Raji (cell line): ENCODE data around the gene MBD5.

Experiments
- POLR2A ChIP-seq: IDR thresholded peaks from 2 replicates; pipeline ENCODE4 v1.6.1; 2011; ENCODE audit warnings: low read depth, low read length, control low read depth; ENCODE audit not compliant: insufficient read depth

MBD5 gene

DNA sequence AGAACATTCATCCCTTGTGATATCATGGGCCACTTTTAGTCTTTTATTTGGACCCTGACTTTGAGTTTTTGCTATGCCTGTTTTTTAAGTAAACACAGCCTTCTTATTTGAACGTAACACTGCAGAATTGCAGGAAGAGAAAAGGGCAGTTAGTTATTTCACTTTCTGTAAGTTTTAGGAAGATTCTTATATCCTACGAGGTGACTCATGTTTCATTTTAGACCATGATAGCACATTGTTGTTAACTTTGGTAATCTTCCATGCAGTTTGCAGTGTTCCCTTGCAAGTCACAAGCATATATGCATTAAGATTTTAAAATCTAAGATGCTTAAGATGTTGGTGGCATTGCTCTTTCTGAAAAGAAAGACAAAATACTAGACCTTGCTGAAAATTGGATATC, 495.1 kb downstream of the MBD5 start:
- no peak for TF ChIP-seq POLR2A

DNA sequence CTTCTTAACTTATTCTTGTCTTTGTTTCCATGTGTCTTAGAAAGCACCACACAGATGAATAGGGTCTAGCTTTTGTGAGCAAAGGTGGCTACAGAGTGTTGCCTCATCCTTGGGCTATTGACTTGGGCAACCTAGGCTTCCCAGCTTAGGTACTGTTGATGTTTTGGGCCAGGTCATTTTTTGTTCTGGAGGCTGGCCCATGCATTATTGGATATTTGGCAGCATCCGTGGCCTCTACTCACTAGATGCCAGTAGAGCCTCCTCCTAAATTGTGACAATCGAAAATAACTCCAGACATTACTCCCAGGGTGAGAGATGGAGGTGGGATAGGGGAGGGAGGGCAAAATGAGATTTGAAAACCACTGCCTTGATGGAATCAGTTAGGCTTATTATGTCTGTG, 496.4 kb downstream of the MBD5 start:
- no peak for TF ChIP-seq POLR2A

DNA sequence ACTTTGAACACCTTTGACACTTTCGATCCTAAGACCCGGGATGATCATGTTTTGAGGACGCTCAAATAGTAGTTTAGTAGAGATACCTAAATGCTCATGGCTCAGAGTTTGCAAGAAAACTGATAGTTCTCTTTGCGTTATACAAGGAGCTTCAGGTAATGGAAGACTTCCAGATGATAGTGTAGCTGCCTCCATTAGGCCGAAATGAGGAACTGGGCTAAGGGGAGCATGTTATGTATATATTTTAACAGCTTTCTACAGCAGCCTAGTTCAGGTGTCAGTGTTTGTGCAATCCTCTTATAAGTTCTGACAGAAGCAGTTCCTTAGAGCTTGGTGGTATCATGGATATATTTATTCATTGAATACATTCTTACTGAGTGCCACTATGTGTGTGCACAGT, 496.9 kb downstream of the MBD5 start:
- TF ChIP-seq POLR2A, result no peak

DNA sequence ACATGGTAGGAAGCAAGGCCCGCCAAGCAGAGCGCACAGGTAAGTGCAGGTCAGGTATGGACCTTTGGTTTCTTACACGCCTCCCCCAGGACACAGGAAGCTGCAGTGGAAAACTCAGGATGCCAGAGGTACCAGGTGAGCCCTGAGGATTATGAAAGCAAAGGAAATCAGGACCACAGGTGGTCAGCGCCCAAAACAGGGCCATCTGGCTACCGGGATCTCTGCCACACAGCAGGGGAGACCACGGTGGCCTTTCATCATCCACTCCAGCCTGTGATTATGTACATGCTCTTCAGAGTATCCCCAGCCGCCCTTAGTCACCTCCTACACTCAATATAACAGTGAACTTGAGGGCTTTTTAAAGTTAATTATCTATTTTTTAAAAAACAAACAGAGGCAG, 498.1 kb downstream of the MBD5 start:
- TF ChIP-seq POLR2A, result no peak

DNA sequence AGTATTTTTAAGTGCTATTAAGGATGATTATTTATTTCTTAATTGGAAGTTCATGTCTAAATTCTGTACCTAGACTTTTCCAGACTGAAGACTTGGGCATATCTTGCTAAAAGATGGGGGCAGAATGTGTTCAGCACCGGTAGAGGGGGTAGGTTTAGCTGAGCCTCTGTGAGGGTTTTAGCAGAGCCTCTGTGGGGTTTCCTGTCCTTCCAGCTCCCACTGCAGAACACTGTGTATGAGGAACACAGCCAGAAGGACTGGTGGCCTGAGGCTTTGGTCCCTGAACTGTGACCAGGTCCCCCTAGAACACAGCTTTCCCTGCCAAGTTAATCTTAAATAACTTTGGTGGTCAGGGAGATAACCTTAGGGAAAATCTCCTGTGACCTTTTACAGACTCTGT, 500.3 kb downstream of the MBD5 start:
- no peak for TF ChIP-seq POLR2A

DNA sequence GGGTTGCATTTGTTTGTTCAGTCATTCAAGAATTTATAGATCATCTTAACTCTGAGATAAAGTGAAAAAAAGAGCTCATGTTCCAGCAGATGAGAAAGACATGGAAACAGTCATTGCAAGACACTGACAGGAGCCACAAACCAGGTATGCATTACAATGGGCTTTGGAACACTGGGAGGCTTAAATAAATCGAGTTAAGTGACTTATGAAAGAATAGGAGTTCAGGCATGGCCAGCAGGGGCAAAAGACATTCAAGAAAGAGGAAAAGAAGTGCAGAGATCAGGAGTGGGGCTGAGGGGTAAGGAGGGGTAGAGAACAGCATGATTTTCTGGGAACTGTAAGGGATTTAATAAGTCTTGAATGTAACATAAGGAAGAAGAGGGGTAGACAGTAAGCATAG, 502.4 kb downstream of the MBD5 start:
- no peak for TF ChIP-seq POLR2A

DNA sequence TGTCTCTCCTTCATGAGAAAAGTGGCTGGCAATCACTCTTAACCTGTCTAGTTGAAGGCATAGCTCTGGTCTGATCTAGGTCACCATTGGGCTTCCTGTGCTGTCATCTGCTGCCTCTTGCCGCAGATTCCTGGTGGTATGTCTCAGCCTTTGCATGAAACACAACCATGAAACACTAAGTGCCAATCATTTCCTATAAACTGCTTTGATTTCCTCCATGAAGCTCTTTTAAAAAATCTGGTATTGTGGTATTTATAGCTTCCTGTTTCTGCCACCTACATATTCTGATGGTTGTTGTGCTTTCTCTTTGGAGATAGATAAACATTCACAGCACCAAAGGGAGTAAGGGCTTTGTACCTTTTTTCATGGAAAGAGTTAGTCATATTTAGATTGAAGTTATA, 503.6 kb downstream of the MBD5 start:
- TF ChIP-seq POLR2A, result no peak

DNA sequence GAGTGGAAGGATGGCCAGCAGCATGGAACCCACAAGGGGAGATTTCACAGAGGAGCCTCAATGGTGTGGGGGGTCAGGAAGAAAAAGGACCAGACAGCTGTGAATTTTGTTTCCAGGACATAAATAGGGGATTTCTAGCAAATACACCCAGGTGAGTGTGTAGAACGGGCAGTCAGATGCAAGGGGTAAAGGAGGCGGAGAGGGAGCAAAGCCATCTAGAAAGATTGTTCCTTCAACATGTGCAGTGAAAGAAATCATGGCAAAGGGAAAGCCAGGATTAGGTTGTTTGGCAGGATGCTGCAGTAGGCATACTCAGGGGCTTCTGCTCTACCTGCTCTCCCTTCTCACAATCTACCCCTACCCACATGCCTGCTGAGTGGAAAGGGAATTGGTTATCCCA, 504.2 kb downstream of the MBD5 start:
- no peak for TF ChIP-seq POLR2A

DNA sequence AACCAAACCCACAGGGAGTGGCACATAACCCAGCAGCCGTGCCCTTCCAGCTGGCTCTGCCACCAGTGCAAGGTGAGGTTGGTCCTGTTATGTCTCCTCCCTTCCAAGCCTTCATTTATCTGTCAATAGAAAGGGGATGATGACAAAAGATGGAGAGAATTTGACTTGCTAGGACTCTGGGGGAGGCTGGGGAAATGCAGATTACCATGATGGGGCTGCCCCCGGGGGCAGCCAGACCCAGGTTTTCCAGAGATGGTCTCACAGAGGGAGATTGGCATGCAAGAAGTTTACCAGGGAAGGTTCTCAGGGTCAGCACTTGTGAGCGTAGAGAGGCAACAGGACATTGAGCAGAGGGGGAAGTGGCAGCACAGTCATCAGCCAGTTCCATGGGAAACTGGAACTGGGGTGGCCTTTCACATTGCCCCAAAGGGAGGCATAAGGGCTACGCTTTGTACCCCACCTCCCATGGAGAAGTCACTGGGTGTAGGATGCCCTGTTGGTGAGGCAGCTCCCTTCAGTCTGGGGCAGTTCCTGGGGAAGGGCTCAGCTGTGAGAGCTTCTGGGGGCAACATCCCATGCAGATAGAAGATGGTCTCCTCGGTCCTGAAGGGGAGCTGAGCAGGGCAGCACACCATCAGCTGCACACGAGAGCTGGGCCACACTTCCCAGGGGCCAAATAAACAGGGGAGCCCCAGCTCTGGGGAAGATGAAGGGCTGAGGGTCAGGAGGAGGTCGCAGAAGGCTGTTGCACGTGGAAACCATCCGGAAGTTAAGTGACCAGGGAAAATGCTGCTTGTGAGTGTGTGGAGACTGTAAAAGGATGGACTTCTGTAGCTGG, 505.8 kb downstream of the MBD5 start:
- TF ChIP-seq POLR2A, result no peak

DNA sequence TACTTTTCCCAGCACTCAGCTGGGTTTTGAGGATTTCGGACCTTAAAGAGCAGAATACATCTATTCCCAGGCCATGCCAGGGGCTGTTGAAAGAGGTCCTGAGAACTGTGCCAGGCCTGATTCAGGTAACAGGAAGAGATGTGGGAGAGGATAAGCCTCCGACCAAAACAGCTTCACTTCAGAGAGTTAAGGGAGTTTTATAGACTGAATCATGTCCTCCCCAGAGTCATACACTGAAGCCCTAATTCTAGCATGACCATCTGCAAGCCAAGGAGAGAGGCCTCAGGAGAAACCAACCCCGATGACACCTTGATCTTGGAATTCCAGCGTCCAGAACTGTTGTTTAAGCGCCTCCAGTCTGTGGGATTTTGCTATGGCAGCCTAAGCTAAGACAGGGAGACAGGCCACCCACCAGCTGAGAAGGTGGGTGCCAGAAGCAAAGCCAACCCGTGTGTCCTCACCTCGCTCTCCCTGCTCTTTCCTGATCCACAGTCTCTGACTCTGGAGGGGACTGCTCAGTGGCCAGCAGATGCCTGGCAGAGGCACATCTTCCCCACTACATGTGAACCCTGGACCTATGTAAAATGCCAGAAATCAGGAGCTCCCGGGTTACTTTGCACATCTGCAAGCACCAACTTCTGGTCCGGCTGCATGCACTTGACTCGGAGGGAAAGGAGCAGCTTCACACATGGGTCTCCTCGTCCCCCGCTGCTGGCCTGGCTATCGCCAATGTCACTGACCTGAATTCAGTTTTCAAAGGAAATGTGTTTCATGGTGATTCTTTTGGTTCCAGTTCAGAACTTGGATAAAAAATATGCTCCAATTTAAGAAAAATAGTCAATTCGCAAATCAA, 506.8 kb downstream of the MBD5 start:
- no peak for TF ChIP-seq POLR2A

DNA sequence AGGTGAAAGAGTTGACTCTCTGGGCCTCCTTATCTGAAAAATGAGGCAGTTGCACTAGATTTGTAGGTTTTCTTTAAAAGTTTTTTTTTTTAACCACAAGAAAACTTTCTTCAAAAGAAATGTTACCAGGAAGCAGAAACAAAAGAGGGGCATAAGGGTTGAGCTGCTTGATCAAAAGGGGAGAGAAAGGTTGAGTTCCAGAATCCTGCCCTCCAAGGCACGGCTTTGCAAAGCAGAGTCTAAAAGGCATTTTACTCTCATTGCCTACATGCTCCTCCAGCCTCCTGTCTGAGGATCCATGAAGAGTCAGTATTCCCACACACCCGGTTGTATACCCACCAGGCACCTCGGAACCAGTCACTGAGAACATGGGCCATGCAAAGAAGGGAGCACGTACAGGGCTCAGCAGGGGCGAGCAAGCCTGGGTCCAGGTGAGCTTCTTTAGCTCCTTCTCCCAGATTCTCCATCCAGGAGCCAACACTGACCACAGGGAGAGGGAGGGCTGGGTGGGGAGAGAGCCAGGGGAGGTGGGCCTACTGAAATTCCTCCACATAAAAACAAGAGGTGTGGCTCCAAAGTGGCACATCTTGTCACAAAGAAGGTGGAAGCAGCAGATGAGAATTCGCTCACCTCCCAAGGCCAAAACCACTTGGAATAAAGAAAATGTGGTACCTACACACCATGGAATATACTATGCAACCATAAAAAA, 507.6 kb downstream of the MBD5 start:
- no peak for TF ChIP-seq POLR2A

DNA sequence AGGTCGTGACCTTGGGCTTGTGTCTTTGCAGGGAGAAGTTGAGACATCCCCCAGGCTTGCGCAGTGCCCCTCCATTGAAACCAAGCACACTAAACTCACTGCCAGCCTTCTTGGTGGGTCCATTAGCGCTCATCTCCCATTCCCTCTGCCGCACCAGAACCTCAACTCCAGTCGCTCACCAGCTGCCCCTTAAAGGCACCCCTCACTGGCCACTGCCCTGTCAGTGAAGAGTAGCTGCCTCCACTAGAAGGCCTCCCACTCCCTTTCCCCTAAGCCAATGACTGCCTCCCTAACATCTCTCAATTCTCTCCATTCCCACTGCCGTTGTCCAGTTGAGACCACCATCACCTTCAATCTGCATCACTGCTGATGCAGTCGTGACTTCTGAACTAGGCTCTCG, 508.9 kb downstream of the MBD5 start:
- no peak for TF ChIP-seq POLR2A

DNA sequence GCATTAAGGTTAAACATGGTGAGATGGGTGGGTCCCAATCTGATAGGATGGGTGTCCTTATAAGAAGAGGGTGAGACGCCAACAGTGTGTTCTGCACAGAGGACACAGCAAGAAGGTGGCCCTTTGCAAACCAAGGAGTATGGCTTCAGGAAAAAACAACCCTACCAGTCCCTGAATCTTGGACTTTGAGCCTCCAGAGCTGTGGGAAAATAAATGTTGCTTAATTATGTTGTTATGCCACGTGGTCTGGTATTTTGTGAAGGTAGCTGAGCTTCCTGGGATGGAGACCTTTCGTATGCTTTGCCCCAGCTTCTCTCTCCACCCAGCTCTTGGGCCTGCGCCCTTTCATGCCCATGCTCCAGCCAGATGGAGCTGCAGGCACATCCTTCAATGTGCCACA, 509.5 kb downstream of the MBD5 start:
- TF ChIP-seq POLR2A, result no peak

DNA sequence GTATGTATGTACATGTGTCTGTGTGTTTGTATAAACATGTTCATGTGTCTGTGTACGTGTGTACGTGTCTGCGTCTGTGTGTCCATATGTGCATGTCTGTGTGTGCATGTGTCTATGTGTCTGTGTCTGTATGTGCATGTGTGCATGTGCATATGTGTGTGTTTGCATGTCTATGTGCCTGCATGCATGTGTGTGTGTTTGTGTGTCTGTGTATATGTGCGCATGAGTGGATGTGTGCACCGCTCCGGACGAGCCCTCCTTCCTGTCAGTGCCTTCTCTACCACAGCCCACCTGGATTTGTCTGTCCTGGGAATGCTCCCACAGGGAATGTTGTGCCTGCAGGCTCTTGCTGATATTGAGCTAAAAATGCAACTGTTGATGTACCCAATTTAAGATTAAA, 510.3 kb downstream of the MBD5 start:
- TF ChIP-seq POLR2A, result no peak

DNA sequence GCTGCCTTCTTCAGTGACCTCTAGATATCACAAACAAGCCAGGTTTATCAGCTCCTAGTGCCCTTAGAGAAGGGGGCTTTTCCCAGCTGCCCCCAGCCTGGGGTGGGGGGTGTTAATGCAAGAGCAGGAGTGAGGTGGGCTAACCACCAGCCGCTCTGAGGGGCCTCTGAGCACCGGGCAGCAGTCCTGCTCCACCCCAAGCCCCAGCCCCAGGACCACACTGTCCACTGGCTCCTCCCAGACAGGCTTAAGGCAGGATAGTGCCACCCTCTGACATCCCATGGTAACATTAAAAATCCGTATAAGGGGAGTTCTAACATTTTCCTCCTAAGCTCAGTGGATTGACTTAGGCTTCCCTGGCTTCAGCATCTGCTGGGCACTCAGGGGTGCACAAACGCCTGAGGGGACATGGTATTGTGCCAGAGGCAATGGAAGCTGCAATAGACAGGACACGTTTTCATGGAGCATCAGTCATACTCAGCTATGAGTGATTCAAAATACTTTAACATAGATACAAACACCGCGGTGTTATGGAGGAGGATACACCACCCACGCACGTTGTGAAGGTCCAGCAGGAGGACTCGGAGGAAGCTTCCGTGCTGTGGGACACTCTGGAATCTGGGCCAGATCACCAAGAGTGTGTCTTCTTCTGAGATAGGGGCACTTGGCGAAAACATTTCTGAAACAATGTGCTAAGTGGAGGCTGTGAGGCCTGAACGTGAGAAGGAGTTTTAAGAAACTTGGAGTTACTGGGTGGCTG, 511.0 kb downstream of the MBD5 start:
- TF ChIP-seq POLR2A, result no peak
